ENCODE results near the gene ACIN1. TPM values are rescaled to one million over a fixed set of nuclear protein-coding genes. Genes with fewer than 3 reads are reported as not detected.

ACIN1 gene
- total and polyA plus RNA-seq, 10 of the 15 experiments (the other 5 are each of a cell fraction or from before 2014, with no cell fraction given), result 4.3 to 148 (median 93.4) TPM

DNA sequence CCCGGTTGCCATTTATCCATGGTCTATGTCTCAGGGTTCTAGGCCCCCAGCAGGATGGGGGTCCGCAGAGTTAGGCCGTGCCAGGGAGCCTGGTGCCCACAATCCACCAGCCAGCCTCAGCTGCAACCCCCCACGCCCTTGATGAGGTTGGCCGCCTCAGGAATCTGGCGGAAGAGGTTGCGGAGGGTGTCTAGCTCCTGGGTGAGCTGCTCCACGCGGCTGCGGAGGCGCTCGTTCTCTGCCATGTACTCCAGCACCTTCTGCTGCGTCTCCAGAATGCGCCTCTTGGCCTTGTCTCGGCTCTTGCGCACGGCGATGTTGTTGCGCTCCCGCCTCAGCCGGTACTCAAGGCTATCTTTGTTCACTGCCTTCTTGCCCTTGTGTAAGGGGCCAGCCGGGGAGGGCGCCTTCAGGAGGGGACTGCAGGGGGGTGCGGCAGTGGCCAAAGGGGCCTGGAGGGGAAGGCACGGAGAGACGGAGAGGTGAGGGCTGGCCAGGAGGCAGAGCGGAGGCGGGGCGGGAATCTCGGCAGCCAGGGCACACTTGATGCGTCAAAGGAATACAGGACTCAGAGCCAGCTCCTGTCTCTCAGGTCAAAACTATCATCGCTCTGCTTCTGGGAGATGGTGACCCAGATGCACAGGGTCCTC lies 22.6 kb upstream of the ACIN1 start (continued):
- TF ChIP-seq, protein P1, sequence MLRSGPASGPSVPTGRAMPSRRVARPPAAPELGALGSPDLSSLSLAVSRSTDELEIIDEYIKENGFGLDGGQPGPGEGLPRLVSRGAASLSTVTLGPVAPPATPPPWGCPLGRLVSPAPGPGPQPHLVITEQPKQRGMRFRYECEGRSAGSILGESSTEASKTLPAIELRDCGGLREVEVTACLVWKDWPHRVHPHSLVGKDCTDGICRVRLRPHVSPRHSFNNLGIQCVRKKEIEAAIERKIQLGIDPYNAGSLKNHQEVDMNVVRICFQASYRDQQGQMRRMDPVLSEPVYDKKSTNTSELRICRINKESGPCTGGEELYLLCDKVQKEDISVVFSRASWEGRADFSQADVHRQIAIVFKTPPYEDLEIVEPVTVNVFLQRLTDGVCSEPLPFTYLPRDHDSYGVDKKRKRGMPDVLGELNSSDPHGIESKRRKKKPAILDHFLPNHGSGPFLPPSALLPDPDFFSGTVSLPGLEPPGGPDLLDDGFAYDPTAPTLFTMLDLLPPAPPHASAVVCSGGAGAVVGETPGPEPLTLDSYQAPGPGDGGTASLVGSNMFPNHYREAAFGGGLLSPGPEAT (IDR thresholded peaks at IDR 0.05; ENCODE audit: low read depth), result no peak
- TF ChIP-seq, protein P2, sequence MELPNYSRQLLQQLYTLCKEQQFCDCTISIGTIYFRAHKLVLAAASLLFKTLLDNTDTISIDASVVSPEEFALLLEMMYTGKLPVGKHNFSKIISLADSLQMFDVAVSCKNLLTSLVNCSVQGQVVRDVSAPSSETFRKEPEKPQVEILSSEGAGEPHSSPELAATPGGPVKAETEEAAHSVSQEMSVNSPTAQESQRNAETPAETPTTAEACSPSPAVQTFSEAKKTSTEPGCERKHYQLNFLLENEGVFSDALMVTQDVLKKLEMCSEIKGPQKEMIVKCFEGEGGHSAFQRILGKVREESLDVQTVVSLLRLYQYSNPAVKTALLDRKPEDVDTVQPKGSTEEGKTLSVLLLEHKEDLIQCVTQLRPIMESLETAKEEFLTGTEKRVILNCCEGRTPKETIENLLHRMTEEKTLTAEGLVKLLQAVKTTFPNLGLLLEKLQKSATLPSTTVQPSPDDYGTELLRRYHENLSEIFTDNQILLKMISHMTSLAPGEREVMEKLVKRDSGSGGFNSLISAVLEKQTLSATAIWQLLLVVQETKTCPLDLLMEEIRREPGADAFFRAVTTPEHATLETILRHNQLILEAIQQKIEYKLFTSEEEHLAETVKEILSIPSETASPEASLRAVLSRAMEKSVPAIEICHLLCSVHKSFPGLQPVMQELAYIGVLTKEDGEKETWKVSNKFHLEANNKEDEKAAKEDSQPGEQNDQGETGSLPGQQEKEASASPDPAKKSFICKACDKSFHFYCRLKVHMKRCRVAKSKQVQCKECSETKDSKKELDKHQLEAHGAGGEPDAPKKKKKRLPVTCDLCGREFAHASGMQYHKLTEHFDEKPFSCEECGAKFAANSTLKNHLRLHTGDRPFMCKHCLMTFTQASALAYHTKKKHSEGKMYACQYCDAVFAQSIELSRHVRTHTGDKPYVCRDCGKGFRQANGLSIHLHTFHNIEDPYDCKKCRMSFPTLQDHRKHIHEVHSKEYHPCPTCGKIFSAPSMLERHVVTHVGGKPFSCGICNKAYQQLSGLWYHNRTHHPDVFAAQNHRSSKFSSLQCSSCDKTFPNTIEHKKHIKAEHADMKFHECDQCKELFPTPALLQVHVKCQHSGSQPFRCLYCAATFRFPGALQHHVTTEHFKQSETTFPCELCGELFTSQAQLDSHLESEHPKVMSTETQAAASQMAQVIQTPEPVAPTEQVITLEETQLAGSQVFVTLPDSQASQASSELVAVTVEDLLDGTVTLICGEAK (IDR thresholded peaks at IDR 0.05; ENCODE audit: borderline replicate concordance), result no peak
- TF ChIP-seq E2F8 (IDR thresholded peaks at IDR 0.05; ENCODE audit: low read depth, partially characterized antibody), result no peak

All from GM12878 (cell line).